ENCODE measurements around the gene CAPN12.

- no peak for TF ChIP-seq POLR2A (IDR thresholded peaks at IDR 0.05)
- TF ChIP-seq CTCF (IDR thresholded peaks at IDR 0.05) = no peak
These were observed 30.4 kb downstream of the CAPN12 start for GRCh38 chr19:38713865-38714264.

Measured in uterus (tissue), 2 donors.